ENCODE measurements around the gene GBF1.

Gene GBF1

GRCh38 chr10:102312683-102313082 is 67.4 kb downstream of the GBF1 start:
- H4K91ac ChIP-seq (ENCODE audit: low read depth, low read length, poor library complexity), result no peak overlapping the region
- H2BK12ac ChIP-seq (ENCODE audit: low read length), result no peak overlapping the region
- no peak overlapping the region for H3K14ac ChIP-seq (ENCODE audit: low read length)
- no peak overlapping the region for H2BK5ac ChIP-seq (ENCODE audit: low read length)
- no peak overlapping the region for H2AK5ac ChIP-seq (ENCODE audit: low read depth, low read length)
- H3K36me3 ChIP-seq (replicated peaks in 1 of 2; ENCODE audit: control insufficient read depth in 2 of 2, insufficient read depth in 2 of 2, low read length in 2 of 2), result peaks cover 0 to 2% of the 10 kb centered on the region in 2 donors
- H3K4me2 ChIP-seq (ENCODE audit: insufficient read depth, low read length, poor library complexity, severe bottlenecking), result no peak overlapping the region
- no peak overlapping the region for H2BK15ac ChIP-seq (ENCODE audit: low read length)
- no peak for DNase-seq (ENCODE audit: low spot score)
- no peak overlapping the region for H4K8ac ChIP-seq (ENCODE audit: low read depth, low read length)
- no peak overlapping the region for H3K27ac ChIP-seq (replicated peaks; ENCODE audit: low read length)
- H3K4me3 ChIP-seq (ENCODE audit: low read length in 2 of 2), result no peak overlapping the region
- H3K4ac ChIP-seq (ENCODE audit: low read length), result no peak overlapping the region
- no peak overlapping the region for H3K23ac ChIP-seq (ENCODE audit: low read depth, low read length, poor library complexity)
- H3K9ac ChIP-seq (ENCODE audit: low read depth, low read length, poor library complexity), result no peak overlapping the region
- peaks cover 2% of the 10 kb centered on the region for H3K79me1 ChIP-seq (ENCODE audit: low read depth, low read length)
- H3K9me3 ChIP-seq (replicated peaks in 1 of 2; ENCODE audit: control insufficient read depth in 2 of 2, insufficient read depth in 1 of 2, low read depth in 1 of 2, low read length in 2 of 2), result no peaks in the 10 kb centered on the region
- H2AFZ ChIP-seq (ENCODE audit: low read length), result no peak overlapping the region
- H3K4me1 ChIP-seq (ENCODE audit: control insufficient read depth in 2 of 2, insufficient read depth in 1 of 2, low read depth in 1 of 2, low read length in 2 of 2), result peaks cover 10 to 14% of the 10 kb centered on the region in 2 donors
- no CpG with 5 or more reads among the region's 1 CpG for WGBS, 2 donors (ENCODE audit: extremely low coverage in 2 of 2, insufficient read length in 2 of 2, insufficient replicate concordance in 1 of 2)
- H2BK120ac ChIP-seq (ENCODE audit: low read depth, low read length), result no peak overlapping the region
- no peaks in the 10 kb centered on the region for H3K27me3 ChIP-seq (ENCODE audit: control insufficient read depth in 3 of 3, insufficient read depth in 3 of 3, low read depth in 1 of 3, low read length in 3 of 3)
- H3K18ac ChIP-seq (ENCODE audit: low read length), result no peak overlapping the region

- Histone ChIP-seq H4K91ac (ENCODE audit: low read depth, low read length, poor library complexity) (no peak overlapping the region), H3K4me3 (ENCODE audit: low read length in 2 of 2) (no peak overlapping the region), H2BK12ac (ENCODE audit: low read length) (no peak overlapping the region), H4K8ac (ENCODE audit: low read depth, low read length) (no peak overlapping the region), H3K9ac (ENCODE audit: low read depth, low read length, poor library complexity) (no peak overlapping the region), H2AFZ (ENCODE audit: low read length) (no peak overlapping the region), H3K4me2 (ENCODE audit: insufficient read depth, low read length, poor library complexity, severe bottlenecking) (no peak overlapping the region), H2BK120ac (ENCODE audit: low read depth, low read length) (no peak overlapping the region), H3K27ac (replicated peaks; ENCODE audit: low read length) (no peak overlapping the region), H3K23ac (ENCODE audit: low read depth, low read length, poor library complexity) (no peak overlapping the region), H3K36me3 (replicated peaks in 1 of 2; ENCODE audit: control insufficient read depth in 2 of 2, insufficient read depth in 2 of 2, low read length in 2 of 2) (peaks cover 0 to 2% of the 10 kb centered on the region in 2 donors), H2BK15ac (ENCODE audit: low read length) (no peak overlapping the region), H2AK5ac (ENCODE audit: low read depth, low read length) (no peak overlapping the region), H3K4ac (ENCODE audit: low read length) (no peak overlapping the region), H3K27me3 (ENCODE audit: control insufficient read depth in 3 of 3, insufficient read depth in 3 of 3, low read depth in 1 of 3, low read length in 3 of 3) (no peaks in the 10 kb centered on the region), H3K4me1 (ENCODE audit: control insufficient read depth in 2 of 2, insufficient read depth in 1 of 2, low read depth in 1 of 2, low read length in 2 of 2) (peaks cover 10 to 14% of the 10 kb centered on the region in 2 donors), H3K79me1 (ENCODE audit: low read depth, low read length) (peaks cover 2% of the 10 kb centered on the region), H3K9me3 (replicated peaks in 1 of 2; ENCODE audit: control insufficient read depth in 2 of 2, insufficient read depth in 1 of 2, low read depth in 1 of 2, low read length in 2 of 2) (no peaks in the 10 kb centered on the region), H3K14ac (ENCODE audit: low read length) (no peak overlapping the region), H3K18ac (ENCODE audit: low read length) (no peak overlapping the region), H2BK5ac (ENCODE audit: low read length) (no peak overlapping the region)
- no CpG with 5 or more reads among the region's 8 CpGs for WGBS, 2 donors (ENCODE audit: extremely low coverage in 2 of 2, insufficient read length in 2 of 2, insufficient replicate concordance in 1 of 2)
- DNase-seq (ENCODE audit: low spot score), result no peak
These were observed 68.0 kb downstream of the GBF1 start for GRCh38 chr10:102313221-102313896.

- Histone ChIP-seq H4K8ac (ENCODE audit: low read depth, low read length) (no peak overlapping the region), H3K18ac (ENCODE audit: low read length) (no peak overlapping the region), H2AFZ (ENCODE audit: low read length) (no peak overlapping the region), H2BK5ac (ENCODE audit: low read length) (no peak overlapping the region), H3K4me1 (ENCODE audit: control insufficient read depth in 2 of 2, insufficient read depth in 1 of 2, low read depth in 1 of 2, low read length in 2 of 2) (peaks cover 10 to 14% of the 10 kb centered on the region in 2 donors), H3K36me3 (replicated peaks in 1 of 2; ENCODE audit: control insufficient read depth in 2 of 2, insufficient read depth in 2 of 2, low read length in 2 of 2) (peaks cover 0 to 2% of the 10 kb centered on the region in 2 donors), H2BK15ac (ENCODE audit: low read length) (no peak overlapping the region), H2BK12ac (ENCODE audit: low read length) (no peak overlapping the region), H3K4me2 (ENCODE audit: insufficient read depth, low read length, poor library complexity, severe bottlenecking) (no peak overlapping the region), H2BK120ac (ENCODE audit: low read depth, low read length) (no peak overlapping the region), H3K4ac (ENCODE audit: low read length) (no peak overlapping the region), H3K27ac (replicated peaks; ENCODE audit: low read length) (no peak overlapping the region), H4K91ac (ENCODE audit: low read depth, low read length, poor library complexity) (no peak overlapping the region), H3K14ac (ENCODE audit: low read length) (no peak overlapping the region), H2AK5ac (ENCODE audit: low read depth, low read length) (no peak overlapping the region), H3K23ac (ENCODE audit: low read depth, low read length, poor library complexity) (no peak overlapping the region), H3K9ac (ENCODE audit: low read depth, low read length, poor library complexity) (no peak overlapping the region), H3K27me3 (ENCODE audit: control insufficient read depth in 3 of 3, insufficient read depth in 3 of 3, low read depth in 1 of 3, low read length in 3 of 3) (no peaks in the 10 kb centered on the region), H3K4me3 (ENCODE audit: low read length in 2 of 2) (no peak overlapping the region), H3K9me3 (replicated peaks in 1 of 2; ENCODE audit: control insufficient read depth in 2 of 2, insufficient read depth in 1 of 2, low read depth in 1 of 2, low read length in 2 of 2) (no peaks in the 10 kb centered on the region), H3K79me1 (ENCODE audit: low read depth, low read length) (peaks cover 2% of the 10 kb centered on the region)
- WGBS, 2 donors (ENCODE audit: extremely low coverage in 2 of 2, insufficient read length in 2 of 2, insufficient replicate concordance in 1 of 2), result no CpG with 5 or more reads among the region's 1 CpG
- DNase-seq (ENCODE audit: low spot score), result no peak
These were observed 69.5 kb downstream of the GBF1 start for GRCh38 chr10:102314801-102315200.

GRCh38 chr10:102316421-102316820 is 71.1 kb downstream of the GBF1 start:
- no peak overlapping the region for H3K9ac ChIP-seq (ENCODE audit: low read depth, low read length, poor library complexity)
- H3K4me3 ChIP-seq (ENCODE audit: low read length in 2 of 2), result no peak overlapping the region
- no CpG with 5 or more reads among the region's 1 CpG for WGBS, 2 donors (ENCODE audit: extremely low coverage in 2 of 2, insufficient read length in 2 of 2, insufficient replicate concordance in 1 of 2)
- H3K4me1 ChIP-seq (ENCODE audit: control insufficient read depth in 2 of 2, insufficient read depth in 1 of 2, low read depth in 1 of 2, low read length in 2 of 2), result peaks cover 0 to 5% of the 10 kb centered on the region in 2 donors
- H4K8ac ChIP-seq (ENCODE audit: low read depth, low read length), result no peak overlapping the region
- H3K79me1 ChIP-seq (ENCODE audit: low read depth, low read length), result peaks cover 2% of the 10 kb centered on the region
- no peak overlapping the region for H2BK12ac ChIP-seq (ENCODE audit: low read length)
- H2BK120ac ChIP-seq (ENCODE audit: low read depth, low read length), result no peak overlapping the region
- no peak overlapping the region for H2AFZ ChIP-seq (ENCODE audit: low read length)
- H2AK5ac ChIP-seq (ENCODE audit: low read depth, low read length), result no peak overlapping the region
- H4K91ac ChIP-seq (ENCODE audit: low read depth, low read length, poor library complexity), result no peak overlapping the region
- no peak overlapping the region for H2BK15ac ChIP-seq (ENCODE audit: low read length)
- no peak overlapping the region for H3K4ac ChIP-seq (ENCODE audit: low read length)
- no peak overlapping the region for H3K18ac ChIP-seq (ENCODE audit: low read length)
- no peak overlapping the region for H3K23ac ChIP-seq (ENCODE audit: low read depth, low read length, poor library complexity)
- DNase-seq (ENCODE audit: low spot score), result no peak
- H2BK5ac ChIP-seq (ENCODE audit: low read length), result no peak overlapping the region
- H3K27me3 ChIP-seq (ENCODE audit: control insufficient read depth in 3 of 3, insufficient read depth in 3 of 3, low read depth in 1 of 3, low read length in 3 of 3), result no peaks in the 10 kb centered on the region
- H3K9me3 ChIP-seq (replicated peaks in 1 of 2; ENCODE audit: control insufficient read depth in 2 of 2, insufficient read depth in 1 of 2, low read depth in 1 of 2, low read length in 2 of 2), result no peaks in the 10 kb centered on the region
- no peak overlapping the region for H3K27ac ChIP-seq (replicated peaks; ENCODE audit: low read length)
- no peak overlapping the region for H3K4me2 ChIP-seq (ENCODE audit: insufficient read depth, low read length, poor library complexity, severe bottlenecking)
- no peak overlapping the region for H3K14ac ChIP-seq (ENCODE audit: low read length)
- peaks cover 0 to 2% of the 10 kb centered on the region in 2 donors for H3K36me3 ChIP-seq (replicated peaks in 1 of 2; ENCODE audit: control insufficient read depth in 2 of 2, insufficient read depth in 2 of 2, low read length in 2 of 2)
